VCaP (cell line): ENCODE measurements around the gene MARK4.
"Not testable (repeated sequence)": the region's sequence is repeated elsewhere in the genome, so short reads cannot be mapped to it uniquely, and the experiment has no call there.

Source experiments
- H3K27ac ChIP-seq: fragments of 450-650 bp; 2 replicates; pipeline ENCODE4 v1.5.1; 2017
- CTCF ChIP-seq: fragments of 450-650 bp; conservative IDR thresholded peaks from 2 replicates; pipeline ENCODE4 v1.5.1; 2017; ENCODE audit warnings: mild to moderate bottlenecking, moderate library complexity

The MARK4 gene

GRCh38 chr19:45307361-45307760 lies 56.3 kb downstream of the MARK4 start:
- no peak overlapping the region for H3K27ac ChIP-seq
- TF ChIP-seq CTCF: no peak

GRCh38 chr19:45309322-45309721 lies 58.3 kb downstream of the MARK4 start:
- H3K27ac ChIP-seq: not testable (repeated sequence)

GRCh38 chr19:45311621-45312020 lies 60.5 kb downstream of the MARK4 start:
- no peak overlapping the region for H3K27ac ChIP-seq

GRCh38 chr19:45312285-45312684 lies 61.2 kb downstream of the MARK4 start:
- H3K27ac ChIP-seq: not testable (repeated sequence)

More at GRCh38 chr19:45311621-45312020, 60.5 kb downstream of the MARK4 start:
- TF ChIP-seq CTCF: no peak

- TF ChIP-seq CTCF: no peak
These were observed 63.7 kb downstream of the MARK4 start for GRCh38 chr19:45314708-45315245.

GRCh38 chr19:45315304-45315703 lies 64.2 kb downstream of the MARK4 start:
- no peak overlapping the region for H3K27ac ChIP-seq

More at GRCh38 chr19:45314708-45315245, 63.7 kb downstream of the MARK4 start:
- H3K27ac ChIP-seq: no peak overlapping the region

GRCh38 chr19:45320997-45321775 lies 70.1 kb downstream of the MARK4 start:
- no peak overlapping the region for H3K27ac ChIP-seq
- TF ChIP-seq CTCF: no peak

More at GRCh38 chr19:45315304-45315703, 64.2 kb downstream of the MARK4 start:
- TF ChIP-seq CTCF: no peak

GRCh38 chr19:45321848-45322247 lies 70.8 kb downstream of the MARK4 start:
- H3K27ac ChIP-seq: no peak overlapping the region
- TF ChIP-seq CTCF: no peak
